ENCODE measurements around the gene RPS15A.

DNA sequence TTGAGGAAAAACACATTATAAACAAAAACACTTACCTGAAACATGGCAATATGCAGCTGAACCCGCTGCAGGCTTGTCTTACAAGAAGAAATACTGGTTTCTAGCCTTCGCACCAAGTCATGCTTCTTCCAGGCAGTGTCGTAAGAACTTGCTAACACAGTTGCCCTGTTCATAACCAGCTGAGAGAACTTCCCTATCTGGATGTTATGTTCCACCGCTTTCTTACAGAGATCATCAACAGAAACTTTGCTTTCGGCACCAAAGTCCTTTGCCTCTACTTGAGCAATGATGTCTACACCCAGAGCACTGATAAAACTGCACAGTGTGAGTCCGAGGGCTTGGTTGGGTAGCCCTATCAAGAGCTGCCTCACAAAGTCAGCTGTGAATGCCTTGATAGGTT lies 39.1 kb upstream of the RPS15A start:
- TF ChIP-seq ZNF274 (IDR thresholded peaks at IDR 0.05; ENCODE audit: borderline replicate concordance, extremely low read depth, low read length) (no peak), NRF1 (IDR thresholded peaks at IDR 0.05; ENCODE audit: low read depth, low read length) (no peak), POLR2A (IDR thresholded peaks at IDR 0.05; ENCODE audit: control extremely low read depth in 1 of 2, low read depth in 2 of 2, low read length in 2 of 2) (no peak), YY1 (IDR thresholded peaks at IDR 0.05; ENCODE audit: low read depth, low read length) (no peak), TAF1 (IDR thresholded peaks at IDR 0.05; ENCODE audit: low read depth, low read length) (no peak), EZH2 (IDR thresholded peaks at IDR 0.05; ENCODE audit: low read depth, low read length, severe bottlenecking) (no peak), EP300 (IDR thresholded peaks at IDR 0.05; ENCODE audit: borderline replicate concordance in 1 of 2, low read depth in 2 of 2, low read length in 2 of 2) (no peak), GABPA (IDR thresholded peaks at IDR 0.05; ENCODE audit: borderline replicate concordance, insufficient read depth, low read length) (no peak)
- TF ChIP-seq, protein P1, sequence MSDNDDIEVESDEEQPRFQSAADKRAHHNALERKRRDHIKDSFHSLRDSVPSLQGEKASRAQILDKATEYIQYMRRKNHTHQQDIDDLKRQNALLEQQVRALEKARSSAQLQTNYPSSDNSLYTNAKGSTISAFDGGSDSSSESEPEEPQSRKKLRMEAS (IDR thresholded peaks at IDR 0.05), result no peak
- TF ChIP-seq, protein P2, sequence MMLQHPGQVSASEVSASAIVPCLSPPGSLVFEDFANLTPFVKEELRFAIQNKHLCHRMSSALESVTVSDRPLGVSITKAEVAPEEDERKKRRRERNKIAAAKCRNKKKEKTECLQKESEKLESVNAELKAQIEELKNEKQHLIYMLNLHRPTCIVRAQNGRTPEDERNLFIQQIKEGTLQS (IDR thresholded peaks at IDR 0.05; ENCODE audit: insufficient read depth, low read depth, low read length), result no peak
- TF ChIP-seq, protein P3, sequence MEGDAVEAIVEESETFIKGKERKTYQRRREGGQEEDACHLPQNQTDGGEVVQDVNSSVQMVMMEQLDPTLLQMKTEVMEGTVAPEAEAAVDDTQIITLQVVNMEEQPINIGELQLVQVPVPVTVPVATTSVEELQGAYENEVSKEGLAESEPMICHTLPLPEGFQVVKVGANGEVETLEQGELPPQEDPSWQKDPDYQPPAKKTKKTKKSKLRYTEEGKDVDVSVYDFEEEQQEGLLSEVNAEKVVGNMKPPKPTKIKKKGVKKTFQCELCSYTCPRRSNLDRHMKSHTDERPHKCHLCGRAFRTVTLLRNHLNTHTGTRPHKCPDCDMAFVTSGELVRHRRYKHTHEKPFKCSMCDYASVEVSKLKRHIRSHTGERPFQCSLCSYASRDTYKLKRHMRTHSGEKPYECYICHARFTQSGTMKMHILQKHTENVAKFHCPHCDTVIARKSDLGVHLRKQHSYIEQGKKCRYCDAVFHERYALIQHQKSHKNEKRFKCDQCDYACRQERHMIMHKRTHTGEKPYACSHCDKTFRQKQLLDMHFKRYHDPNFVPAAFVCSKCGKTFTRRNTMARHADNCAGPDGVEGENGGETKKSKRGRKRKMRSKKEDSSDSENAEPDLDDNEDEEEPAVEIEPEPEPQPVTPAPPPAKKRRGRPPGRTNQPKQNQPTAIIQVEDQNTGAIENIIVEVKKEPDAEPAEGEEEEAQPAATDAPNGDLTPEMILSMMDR (IDR thresholded peaks at IDR 0.05; ENCODE audit: control extremely low read depth in 1 of 3, insufficient read depth in 1 of 3, low read depth in 1 of 3, low read length in 3 of 3), result no peak
